Epithelial cell of proximal tubule (primary cell): ENCODE measurements around the gene TMEM243. TPM values are rescaled to one million over a fixed set of nuclear protein-coding genes. Genes with fewer than 3 reads are reported as not detected.

ENCODE experiments used
- DNase-seq: peaks from one replicate; pipeline ENCODE4 v3.0.0-alpha.2; 2011; ENCODE audit warnings: low read depth
- H3K4me3 ChIP-seq: 2 replicates; pipeline ENCODE4 v1.5.1; 2011; ENCODE audit warnings: low read depth, mild to moderate bottlenecking, low read length
- CTCF ChIP-seq: conservative IDR thresholded peaks from 2 replicates; pipeline ENCODE4 v1.5.1; 2012; ENCODE audit warnings: low read depth, mild to moderate bottlenecking, low read length
- total RNA-seq: library from RNA; depleted of rRNA; stranded (reverse); fragments of >200 nt; gene quantifications from 2 replicates; pipeline ENCODE4 v1.2.3, GENCODE V29; 2015

Gene TMEM243
- total RNA-seq, 1 donor from 2014 or later: 37.3 TPM

GRCh38 chr7:87199700-87200450 is 19.7 kb downstream of the TMEM243 start:
- DNase-seq: no peak
- TF ChIP-seq CTCF: no peak
- no peak overlapping the region for H3K4me3 ChIP-seq

- DNase-seq: no peak
- H3K4me3 ChIP-seq: no peak overlapping the region
- no peak for TF ChIP-seq CTCF
Measured at GRCh38 chr7:87199241-87199640, 20.3 kb downstream of the TMEM243 start.

- H3K4me3 ChIP-seq: no peak overlapping the region
- no peak for DNase-seq
- no peak for TF ChIP-seq CTCF
Measured at GRCh38 chr7:87193912-87194311, 25.6 kb downstream of the TMEM243 start.

GRCh38 chr7:87192784-87193487 is 26.6 kb downstream of the TMEM243 start:
- H3K4me3 ChIP-seq: no peak overlapping the region
- no peak for TF ChIP-seq CTCF
- no peak for DNase-seq

- H3K4me3 ChIP-seq: no peak overlapping the region
- no peak for DNase-seq
- TF ChIP-seq CTCF: no peak
Measured at GRCh38 chr7:87190783-87191182, 28.7 kb downstream of the TMEM243 start.

- H3K4me3 ChIP-seq: no peak overlapping the region
- no peak for DNase-seq
- TF ChIP-seq CTCF: no peak
Measured at GRCh38 chr7:87188930-87189329, 30.6 kb downstream of the TMEM243 start.

- TF ChIP-seq CTCF: no peak
Measured at GRCh38 chr7:87187120-87187519, 32.4 kb downstream of the TMEM243 start.

More at GRCh38 chr7:87187120-87187519, 32.4 kb downstream of the TMEM243 start:
- no peak for DNase-seq
- no peak overlapping the region for H3K4me3 ChIP-seq
